ENCODE data around the gene KPNB1.

DNA sequence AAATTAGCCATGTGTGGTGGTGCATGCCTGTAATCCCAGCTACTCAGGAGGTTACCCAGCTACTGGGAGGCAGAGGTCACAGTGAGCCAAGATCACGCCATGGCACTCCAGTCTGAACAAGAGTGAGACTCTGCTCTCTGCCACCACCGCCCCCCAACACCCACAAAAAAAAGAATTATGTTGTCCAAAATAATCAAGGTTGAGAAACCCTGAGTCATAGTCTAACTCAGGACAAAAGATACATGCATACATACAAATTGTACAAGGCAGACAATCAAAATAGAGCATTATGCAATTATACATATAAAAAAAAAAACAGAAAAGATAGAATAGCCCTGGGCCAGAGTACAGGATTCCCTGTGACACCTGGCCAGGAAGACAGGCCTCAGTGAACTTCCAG is 6.6 kb upstream of the KPNB1 start:
- TF ChIP-seq, protein P1, sequence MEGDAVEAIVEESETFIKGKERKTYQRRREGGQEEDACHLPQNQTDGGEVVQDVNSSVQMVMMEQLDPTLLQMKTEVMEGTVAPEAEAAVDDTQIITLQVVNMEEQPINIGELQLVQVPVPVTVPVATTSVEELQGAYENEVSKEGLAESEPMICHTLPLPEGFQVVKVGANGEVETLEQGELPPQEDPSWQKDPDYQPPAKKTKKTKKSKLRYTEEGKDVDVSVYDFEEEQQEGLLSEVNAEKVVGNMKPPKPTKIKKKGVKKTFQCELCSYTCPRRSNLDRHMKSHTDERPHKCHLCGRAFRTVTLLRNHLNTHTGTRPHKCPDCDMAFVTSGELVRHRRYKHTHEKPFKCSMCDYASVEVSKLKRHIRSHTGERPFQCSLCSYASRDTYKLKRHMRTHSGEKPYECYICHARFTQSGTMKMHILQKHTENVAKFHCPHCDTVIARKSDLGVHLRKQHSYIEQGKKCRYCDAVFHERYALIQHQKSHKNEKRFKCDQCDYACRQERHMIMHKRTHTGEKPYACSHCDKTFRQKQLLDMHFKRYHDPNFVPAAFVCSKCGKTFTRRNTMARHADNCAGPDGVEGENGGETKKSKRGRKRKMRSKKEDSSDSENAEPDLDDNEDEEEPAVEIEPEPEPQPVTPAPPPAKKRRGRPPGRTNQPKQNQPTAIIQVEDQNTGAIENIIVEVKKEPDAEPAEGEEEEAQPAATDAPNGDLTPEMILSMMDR (IDR thresholded peaks at IDR 0.05), result no peak
- TF ChIP-seq EP300 (IDR thresholded peaks at IDR 0.05), result no peak
- TF ChIP-seq POLR2A (IDR thresholded peaks at IDR 0.05; ENCODE audit: low read depth), result no peak
